ENCODE data around the gene CNN3. TPM values are rescaled to one million over a fixed set of nuclear protein-coding genes. Genes with fewer than 3 reads are reported as not detected.
A peak's percentile ranks its signal among the peaks of the same experiment; 100 is the strongest.

CNN3 gene
- total and polyA plus RNA-seq, 8 donors = 239 to 326 (median 277) TPM

GRCh38 chr1:94935476-94935875 is 8.6 kb upstream of the CNN3 start:
- H3K27me3 ChIP-seq = no peaks in the 10 kb centered on the region
- no peak for TF ChIP-seq CTCF (IDR thresholded peaks at IDR 0.05)
- DNase-seq (no peak), ATAC-seq (no peak)
- H3K27ac ChIP-seq = no peak overlapping the region
- H3K9me3 ChIP-seq = no peaks in the 10 kb centered on the region
- peaks cover 0 to 5% of the 10 kb centered on the region in 2 donors for H3K36me3 ChIP-seq
- H3K4me1 ChIP-seq = peaks cover 3 to 6% of the 10 kb centered on the region in 2 donors
- H3K4me3 ChIP-seq = no peak overlapping the region
- intact Hi-C loops (cut with DNase I) = no loop called here

- no peak for TF ChIP-seq CTCF (IDR thresholded peaks at IDR 0.05)
Observed at GRCh38 chr1:94935034-94935433, 8.1 kb upstream of the CNN3 start.

GRCh38 chr1:94934551-94934950 is 7.6 kb upstream of the CNN3 start:
- Histone ChIP-seq H3K27ac (no peak overlapping the region), H3K4me3 (no peak overlapping the region), H3K4me1 (peaks cover 3 to 11% of the 10 kb centered on the region in 2 donors), H3K27me3 (peaks cover 0 to under 1% of the 10 kb centered on the region in 2 donors), H3K9me3 (no peaks in the 10 kb centered on the region), H3K36me3 (peaks cover 0 to 5% of the 10 kb centered on the region in 2 donors)
- DNase-seq (no peak), ATAC-seq (no peak)
- no peak for TF ChIP-seq CTCF (IDR thresholded peaks at IDR 0.05)
- intact Hi-C loops (cut with DNase I) = no loop called here

More at GRCh38 chr1:94935034-94935433, 8.1 kb upstream of the CNN3 start:
- no peak overlapping the region for H3K4me3 ChIP-seq
- H3K4me1 ChIP-seq = peaks cover 3 to 6% of the 10 kb centered on the region in 2 donors
- intact Hi-C loops (cut with DNase I) = no loop called here
- H3K36me3 ChIP-seq = peaks cover 0 to 5% of the 10 kb centered on the region in 2 donors
- no peaks in the 10 kb centered on the region for H3K9me3 ChIP-seq
- ATAC-seq = no peak
- no peak overlapping the region for H3K27ac ChIP-seq
- no peaks in the 10 kb centered on the region for H3K27me3 ChIP-seq
- no peak for DNase-seq

- H3K36me3 ChIP-seq = peaks cover 0 to 5% of the 10 kb centered on the region in 2 donors
- no peak overlapping the region for H3K4me3 ChIP-seq
- DNase-seq = no peak
- intact Hi-C loops (cut with DNase I) = no loop called here
- H3K27ac ChIP-seq = no peak overlapping the region
- peaks cover 0 to 32% of the 10 kb centered on the region in 2 donors for H3K27me3 ChIP-seq
- ATAC-seq = no peak
- no peaks in the 10 kb centered on the region for H3K9me3 ChIP-seq
- TF ChIP-seq CTCF (IDR thresholded peaks at IDR 0.05) = no peak
- H3K4me1 ChIP-seq = peaks cover 6 to 10% of the 10 kb centered on the region in 2 donors
Observed at GRCh38 chr1:94931254-94931841, 4.4 kb upstream of the CNN3 start.

- H3K4me3 ChIP-seq = peak overlapping the region in 1 of 2 donors; percentile 70
- H3K36me3 ChIP-seq = peaks cover 0 to 5% of the 10 kb centered on the region in 2 donors
- peaks cover 0 to 50% of the 10 kb centered on the region in 2 donors for H3K27me3 ChIP-seq
- intact Hi-C loops (cut with DNase I) = loop anchor here in 1 of 2 donors (5.0 kb wide), 1 partner anchor 72 kb away; no protein-coding TSS in a partner anchor
- DNase-seq (no peak), ATAC-seq (no peak)
- H3K9me3 ChIP-seq = no peaks in the 10 kb centered on the region
- H3K27ac ChIP-seq = peak overlapping the region; percentile 96 to 99
- peaks cover 6 to 14% of the 10 kb centered on the region in 2 donors for H3K4me1 ChIP-seq
- TF ChIP-seq CTCF (IDR thresholded peaks at IDR 0.05) = no peak
Observed at GRCh38 chr1:94929351-94930217, 2.7 kb upstream of the CNN3 start.

Measured in left lung (tissue), 10 donors.